HepG2 (cell line): ENCODE measurements around the gene NOL8. TPM values are rescaled to one million over a fixed set of nuclear protein-coding genes. Genes with fewer than 3 reads are reported as not detected.

Experiments used
- ATAC-seq: fragments of 200-7000 bp; cut with Tn5 transposase; 3 replicates; pipeline ENCODE4 v1.9.1; 2020; ENCODE audit warnings: mild to moderate bottlenecking, moderate library complexity
- BruUV-seq: library from RNA; stranded (reverse); fragments of 400-500 nt; replicated peaks from 2 replicates; lab custom pipeline; 2021; lab: Mats Ljungman, UMichigan
- CTCF ChIA-PET: fragments of 300-600 bp; formaldehyde crosslinking; extraction: SDS; loops from one replicate; lab custom pipeline; 2021; ENCODE audit warnings: low total read pairs, inconsistent platforms, low intra/inter-chr PET ratio; lab: Yijun Ruan, JAX
- POLR2A ChIA-PET: fragments of 350-600 bp; sonication (Branson Sonifier 250); formaldehyde crosslinking; loops from one replicate; lab custom pipeline; 2020; ENCODE audit warnings: antibody characterized with exemption, inconsistent platforms; lab: Yijun Ruan, JAX
- DNase-seq: peaks from one replicate; pipeline ENCODE4 v3.0.0-alpha.2; 2015; ENCODE audit warnings: low spot score
- FAIRE-seq: peaks from 3 replicates; lab custom pipeline; 2011; peaks lifted over from hg19 to GRCh38; lab: Jason Lieb, UNC
- H2AFZ ChIP-seq: one replicate; pipeline ENCODE4 v1.6.1; 2011; ENCODE audit warnings: low read length, inconsistent platforms
- H3K27ac ChIP-seq: fragments of 300-600 bp; 3 replicates; pipeline ENCODE4 v1.8.0; 2011; ENCODE audit warnings: mixed run types, mild to moderate bottlenecking, mixed read lengths, low read length, inconsistent platforms; ENCODE audit not compliant: insufficient read depth; ENCODE audit errors: extremely low read length
- H3K27me3 ChIP-seq, 2 experiments: fragments of 200-600 bp in 1 of 2; 2 replicates in 1 of 2; 3 replicates in 1 of 2; pipeline versions ENCODE4 v1.6.0 to v1.8.0; 2011; ENCODE audit warnings: low read length in 2 of 2, mild to moderate bottlenecking in 2 of 2, moderate library complexity in 2 of 2, inconsistent platforms in 1 of 2; ENCODE audit not compliant: insufficient read depth in 2 of 2, control insufficient read depth in 1 of 2
- H3K36me3 ChIP-seq, 2 experiments: fragments of 200-600 bp in 1 of 2; replicated peaks in 1 of 2; 2 replicates in 1 of 2; 3 replicates in 1 of 2; pipeline versions ENCODE4 v1.5.1 to v1.8.0; 2011; ENCODE audit warnings: low read length in 2 of 2, inconsistent platforms in 1 of 2; ENCODE audit not compliant: insufficient read depth in 2 of 2, control insufficient read depth in 1 of 2
- H3K4me1 ChIP-seq: 2 replicates; pipeline ENCODE4 v1.5.1; 2012; ENCODE audit warnings: low read length, inconsistent platforms; ENCODE audit not compliant: insufficient read depth
- H3K4me2 ChIP-seq: 2 replicates; pipeline ENCODE4 v1.6.0; 2011; ENCODE audit warnings: low read depth, low read length, inconsistent platforms
- H3K4me3 ChIP-seq, 3 experiments: fragments of 200-600 bp in 1 of 3; sonication (generic), shearing (Covaris generic) in 1 of 3; replicated peaks in 1 of 3; 2 replicates each; pipeline ENCODE4 v1.5.1; 2011 to 2016; ENCODE audit warnings: low read length in 3 of 3, inconsistent platforms in 2 of 3, low read depth in 2 of 3, mild to moderate bottlenecking in 2 of 3, control low read depth in 1 of 3, mixed read lengths in 1 of 3; ENCODE audit not compliant: insufficient read depth in 1 of 3
- H3K79me2 ChIP-seq: one replicate; pipeline ENCODE4 v1.6.1; 2011; ENCODE audit warnings: low read length, inconsistent platforms; ENCODE audit not compliant: insufficient read depth
- H3K9ac ChIP-seq: 2 replicates; pipeline ENCODE4 v1.6.0; 2011; ENCODE audit warnings: mild to moderate bottlenecking, low read depth, low read length, inconsistent platforms; ENCODE audit not compliant: insufficient read depth
- H3K9me3 ChIP-seq: 2 replicates; pipeline ENCODE4 v1.5.1; 2012; ENCODE audit warnings: mild to moderate bottlenecking, low read length
- H4K20me1 ChIP-seq: 2 replicates; pipeline ENCODE4 v1.6.0; 2011; ENCODE audit warnings: inconsistent platforms, mild to moderate bottlenecking, low read length, moderate library complexity; ENCODE audit not compliant: insufficient read depth
- CENPT ChIP-seq: sonication (generic); formaldehyde crosslinking; IDR thresholded peaks from 2 replicates; pipeline ENCODE4 v1.8.0; 2022; ENCODE audit warnings: low read depth, mild to moderate bottlenecking, moderate library complexity, missing genetic modification reagents
- EEA1 ChIP-seq: sonication (generic); formaldehyde crosslinking; IDR thresholded peaks from 2 replicates; pipeline ENCODE4 v1.5.1; 2020; ENCODE audit warnings: mild to moderate bottlenecking, missing genetic modification reagents, borderline replicate concordance
- HNF4A ChIP-seq: sonication (generic); formaldehyde crosslinking; IDR thresholded peaks from 2 replicates; pipeline ENCODE4 v1.4.0; 2020; ENCODE audit warnings: missing genetic modification reagents
- KLF12 ChIP-seq: sonication (generic); formaldehyde crosslinking; IDR thresholded peaks from 2 replicates; pipeline ENCODE4 v1.4.0; 2020; ENCODE audit warnings: missing genetic modification reagents, borderline replicate concordance
- MIER2 ChIP-seq: IDR thresholded peaks from 2 replicates; pipeline ENCODE4 v1.6.1; 2016; ENCODE audit warnings: missing biosample characterization, missing genetic modification reagents
- NR2F2 ChIP-seq: IDR thresholded peaks from 2 replicates; pipeline ENCODE4 v1.6.1; 2012; ENCODE audit warnings: low read depth, inconsistent platforms, borderline replicate concordance
- REL ChIP-seq: sonication (generic); formaldehyde crosslinking; conservative IDR thresholded peaks from 2 replicates; pipeline ENCODE4 v1.8.0; 2022; ENCODE audit warnings: mild to moderate bottlenecking, missing genetic modification reagents, moderate library complexity
- SMC3 ChIP-seq: IDR thresholded peaks from 2 replicates; pipeline ENCODE4 v1.6.1; 2011; ENCODE audit warnings: low read length, improper control_type of control experiment
- SRSF9 ChIP-seq: fragments of 200-400 bp; formaldehyde crosslinking; IDR thresholded peaks from 2 replicates; pipeline ENCODE4 v1.6.1; 2018; ENCODE audit warnings: borderline replicate concordance, mild to moderate bottlenecking, low read depth, low read length; ENCODE audit not compliant: insufficient read depth, poor library complexity, severe bottlenecking
- XRCC5 ChIP-seq: fragments of 200-400 bp; formaldehyde crosslinking; optimal IDR thresholded peaks from 2 replicates; pipeline ENCODE3; 2017; ENCODE audit warnings: mild to moderate bottlenecking, low read length
- ZFP36 ChIP-seq: fragments of 150-350 bp; IDR thresholded peaks from 2 replicates; pipeline ENCODE4 v1.6.1; 2018; ENCODE audit warnings: borderline replicate concordance, low read length, low read depth; ENCODE audit not compliant: partially characterized antibody
- ZKSCAN1 ChIP-seq: fragments of 150-350 bp; IDR thresholded peaks from 2 replicates; pipeline ENCODE4 v1.6.1; 2014; ENCODE audit warnings: low read length
- ZNF20 ChIP-seq: sonication (generic); formaldehyde crosslinking; IDR thresholded peaks from 2 replicates; pipeline ENCODE4 v1.4.0; 2020; ENCODE audit warnings: mild to moderate bottlenecking, moderate library complexity, missing genetic modification reagents
- ZNF572 ChIP-seq: sonication (generic); formaldehyde crosslinking; IDR thresholded peaks from 2 replicates; pipeline ENCODE4 v1.5.1; 2020; ENCODE audit warnings: mild to moderate bottlenecking, missing genetic modification reagents
- ZNF761 ChIP-seq: sonication (generic); formaldehyde crosslinking; conservative IDR thresholded peaks from 2 replicates; pipeline ENCODE4 v1.4.0; 2020; ENCODE audit warnings: mild to moderate bottlenecking, missing genetic modification reagents
- ZNF850 ChIP-seq: sonication (generic); formaldehyde crosslinking; conservative IDR thresholded peaks from 2 replicates; pipeline ENCODE4 v1.9.0; 2021; ENCODE audit warnings: mild to moderate bottlenecking, missing genetic modification reagents
- WGBS: methylation state at CpG from one replicate; pipeline ENCODE4 v1.1.6; 2017; ENCODE audit warnings: low lambda C conversion rate; 5-methylcytosine and 5-hydroxymethylcytosine counted together
- in situ Hi-C: cut with HindIII; loops from 2 replicates; pipeline ENCODE4 v1.10.0; 2017; ENCODE audit warnings: low pct_unique_long_range_greater_than_20kb; ENCODE audit not compliant: extremely low pct_ligation_motif_present
- intact Hi-C: fragments of 100-400 bp; cut with micrococcal nuclease; formaldehyde crosslinking; loops from one replicate; pipeline ENCODE4 v1.10.0; 2022; ENCODE audit not compliant: unreplicated experiment
- polyA plus RNA-seq, 8 experiments: library from polyadenylated mRNA; depleted of rRNA in 3 of 8; stranded (reverse) in 7 of 8; unstranded in 1 of 8; fragments of >200 nt; fragmentation: Illumina TruSeq in 4 of 8; extraction: Trizol in 4 of 8; gene quantifications; 2 replicates each; pipeline versions ENCODE4 v1.2.1 to v1.2.3, GENCODE V29; 2011 to 2016; ENCODE audit warnings: low read depth in 4 of 8, missing spikeins in 1 of 8, mixed read lengths in 1 of 8; ENCODE audit not compliant: insufficient read depth in 1 of 8
- total RNA-seq, 5 experiments: library from RNA; depleted of rRNA; stranded (reverse); fragments of >200 nt; fragmentation: Illumina TruSeq; extraction: Trizol; gene quantifications; 2 replicates each; pipeline ENCODE4 v1.2.3, GENCODE V29; 2016; ENCODE audit warnings: low read depth in 1 of 5
- TF ChIP-seq, protein P1 (sequence below): sonication (generic); formaldehyde crosslinking; IDR thresholded peaks from 2 replicates; pipeline ENCODE4 v1.4.0; 2020; ENCODE audit warnings: mild to moderate bottlenecking, missing genetic modification reagents, borderline replicate concordance

NOL8 gene
- total and polyA plus RNA-seq, 2 of the 13 experiments (the other 11 are each of a cell fraction or from before 2014, with no cell fraction given), result 12.8 to 36.3 TPM

- intact Hi-C loops, result no loop called here
- 91% methylated on average over 3 of the region's 3 CpGs for WGBS
- no peak overlapping the region for H3K4me3 ChIP-seq
- DNase-seq, result no peak
- no peak overlapping the region for H2AFZ ChIP-seq
- TF ChIP-seq REL (CRISPR knock-in tag) (no peak), ZFP36 (no peak), ZKSCAN1 (no peak), ZNF850 (CRISPR knock-in tag) (no peak), EEA1 (CRISPR knock-in tag) (no peak), MIER2 (no peak), XRCC5 (no peak), SRSF9 (no peak), HNF4A (CRISPR knock-in tag) (no peak), NR2F2 (no peak), ZNF20 (CRISPR knock-in tag) (no peak), ZNF572 (CRISPR knock-in tag) (no peak), SMC3 (no peak), CENPT (CRISPR knock-in tag) (no peak), KLF12 (no peak), ZNF761 (no peak)
- TF ChIP-seq, protein P1, sequence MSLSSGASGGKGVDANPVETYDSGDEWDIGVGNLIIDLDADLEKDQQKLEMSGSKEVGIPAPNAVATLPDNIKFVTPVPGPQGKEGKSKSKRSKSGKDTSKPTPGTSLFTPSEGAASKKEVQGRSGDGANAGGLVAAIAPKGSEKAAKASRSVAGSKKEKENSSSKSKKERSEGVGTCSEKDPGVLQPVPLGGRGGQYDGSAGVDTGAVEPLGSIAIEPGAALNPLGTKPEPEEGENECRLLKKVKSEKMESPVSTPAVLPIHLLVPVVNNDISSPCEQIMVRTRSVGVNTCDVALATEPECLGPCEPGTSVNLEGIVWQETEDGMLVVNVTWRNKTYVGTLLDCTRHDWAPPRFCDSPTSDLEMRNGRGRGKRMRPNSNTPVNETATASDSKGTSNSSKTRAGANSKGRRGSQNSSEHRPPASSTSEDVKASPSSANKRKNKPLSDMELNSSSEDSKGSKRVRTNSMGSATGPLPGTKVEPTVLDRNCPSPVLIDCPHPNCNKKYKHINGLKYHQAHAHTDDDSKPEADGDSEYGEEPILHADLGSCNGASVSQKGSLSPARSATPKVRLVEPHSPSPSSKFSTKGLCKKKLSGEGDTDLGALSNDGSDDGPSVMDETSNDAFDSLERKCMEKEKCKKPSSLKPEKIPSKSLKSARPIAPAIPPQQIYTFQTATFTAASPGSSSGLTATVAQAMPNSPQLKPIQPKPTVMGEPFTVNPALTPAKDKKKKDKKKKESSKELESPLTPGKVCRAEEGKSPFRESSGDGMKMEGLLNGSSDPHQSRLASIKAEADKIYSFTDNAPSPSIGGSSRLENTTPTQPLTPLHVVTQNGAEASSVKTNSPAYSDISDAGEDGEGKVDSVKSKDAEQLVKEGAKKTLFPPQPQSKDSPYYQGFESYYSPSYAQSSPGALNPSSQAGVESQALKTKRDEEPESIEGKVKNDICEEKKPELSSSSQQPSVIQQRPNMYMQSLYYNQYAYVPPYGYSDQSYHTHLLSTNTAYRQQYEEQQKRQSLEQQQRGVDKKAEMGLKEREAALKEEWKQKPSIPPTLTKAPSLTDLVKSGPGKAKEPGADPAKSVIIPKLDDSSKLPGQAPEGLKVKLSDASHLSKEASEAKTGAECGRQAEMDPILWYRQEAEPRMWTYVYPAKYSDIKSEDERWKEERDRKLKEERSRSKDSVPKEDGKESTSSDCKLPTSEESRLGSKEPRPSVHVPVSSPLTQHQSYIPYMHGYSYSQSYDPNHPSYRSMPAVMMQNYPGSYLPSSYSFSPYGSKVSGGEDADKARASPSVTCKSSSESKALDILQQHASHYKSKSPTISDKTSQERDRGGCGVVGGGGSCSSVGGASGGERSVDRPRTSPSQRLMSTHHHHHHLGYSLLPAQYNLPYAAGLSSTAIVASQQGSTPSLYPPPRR (CRISPR knock-in tag), result no peak
- no peak overlapping the region for H3K27ac ChIP-seq
- no peak for ATAC-seq
- no peak overlapping the region for H3K9ac ChIP-seq
- no peak overlapping the region for H3K4me2 ChIP-seq
- no peaks in the 10 kb centered on the region for H3K27me3 ChIP-seq
- no peaks in the 10 kb centered on the region for H3K4me1 ChIP-seq
- H3K9me3 ChIP-seq, result 0 out of 2 replicates have a peak, but pooled peaks cover 5% of the 10 kb centered on the region
- CTCF ChIA-PET, result no interaction called here
- no peak for FAIRE-seq
- no TSS peak for BruUV-seq
- POLR2A ChIA-PET, result no interaction called here
- in situ Hi-C loops, result no loop called here
- H4K20me1 ChIP-seq, result no peaks in the 10 kb centered on the region
- no peaks in the 10 kb centered on the region for H3K79me2 ChIP-seq
- no peaks in the 10 kb centered on the region for H3K36me3 ChIP-seq
Measured at GRCh38 chr9:92360083-92360482, 34.9 kb upstream of the NOL8 start.
